MCF 10A (cell line): ENCODE results near the gene TENT4A. TPM values are rescaled to one million over a fixed set of nuclear protein-coding genes. Genes with fewer than 3 reads are reported as not detected.

ENCODE experiments used
- BruUV-seq: library from RNA; stranded (reverse); fragments of 400-500 nt; replicated peaks from 2 replicates; lab custom pipeline; 2021; lab: Mats Ljungman, UMichigan
- CTCF ChIA-PET: fragments of 300-600 bp; sonication (Branson Sonifier 250); formaldehyde crosslinking; extraction: SDS; loops from one replicate; lab custom pipeline; 2021; ENCODE audit warnings: antibody characterized with exemption, inconsistent platforms; lab: Yijun Ruan, JAX
- POLR2A ChIA-PET: fragments of 300-600, 350-650 bp; sonication (Branson Sonifier 250); formaldehyde crosslinking; extraction: SDS; loops from one replicate; lab custom pipeline; 2020; ENCODE audit warnings: antibody characterized with exemption, inconsistent platforms; lab: Yijun Ruan, JAX
- DNase-seq: peaks from one replicate; pipeline ENCODE4 v3.0.0-alpha.2; 2018; ENCODE audit not compliant: unreplicated experiment
- H3K27ac Mint-ChIP-seq: one replicate; pipeline ENCODE4 v1.8.0; 2022; ENCODE audit warnings: mild to moderate bottlenecking, low read depth, mixed read lengths; ENCODE audit not compliant: unreplicated experiment
- H3K27me3 Mint-ChIP-seq: one replicate; pipeline ENCODE4 v1.8.0; 2022; ENCODE audit warnings: mixed read lengths; ENCODE audit not compliant: insufficient read depth, unreplicated experiment
- H3K36me3 Mint-ChIP-seq: one replicate; pipeline ENCODE4 v1.8.0; 2022; ENCODE audit warnings: mild to moderate bottlenecking, moderate library complexity, mixed read lengths; ENCODE audit not compliant: insufficient read depth, unreplicated experiment
- H3K4me1 Mint-ChIP-seq: one replicate; pipeline ENCODE4 v1.8.0; 2022; ENCODE audit warnings: mixed read lengths; ENCODE audit not compliant: insufficient read depth, unreplicated experiment
- H3K4me3 Mint-ChIP-seq: one replicate; pipeline ENCODE4 v1.8.0; 2022; ENCODE audit warnings: mild to moderate bottlenecking, moderate library complexity, mixed read lengths; ENCODE audit not compliant: unreplicated experiment
- H3K9me3 Mint-ChIP-seq: one replicate; pipeline ENCODE4 v1.8.0; 2022; ENCODE audit warnings: mixed read lengths; ENCODE audit not compliant: unreplicated experiment
- intact Hi-C: fragments of 100-400 bp; cut with micrococcal nuclease; formaldehyde crosslinking; loops from 2 replicates; pipeline ENCODE4 v1.14.1; 2022
- total RNA-seq: library from RNA; stranded (reverse); gene quantifications from 2 replicates; pipeline ENCODE4 v1.2.3, GENCODE V29; 2022
- TF ChIP-seq, protein P1 (sequence below): fragments of 200-600 bp; IDR thresholded peaks from one replicate; pipeline ENCODE4 v1.8.0; 2022; ENCODE audit warnings: antibody characterized with exemption, mild to moderate bottlenecking; ENCODE audit not compliant: unreplicated experiment

TENT4A gene
- total RNA-seq, 1 experiment from 2014 or later, result 27.6 TPM

DNA sequence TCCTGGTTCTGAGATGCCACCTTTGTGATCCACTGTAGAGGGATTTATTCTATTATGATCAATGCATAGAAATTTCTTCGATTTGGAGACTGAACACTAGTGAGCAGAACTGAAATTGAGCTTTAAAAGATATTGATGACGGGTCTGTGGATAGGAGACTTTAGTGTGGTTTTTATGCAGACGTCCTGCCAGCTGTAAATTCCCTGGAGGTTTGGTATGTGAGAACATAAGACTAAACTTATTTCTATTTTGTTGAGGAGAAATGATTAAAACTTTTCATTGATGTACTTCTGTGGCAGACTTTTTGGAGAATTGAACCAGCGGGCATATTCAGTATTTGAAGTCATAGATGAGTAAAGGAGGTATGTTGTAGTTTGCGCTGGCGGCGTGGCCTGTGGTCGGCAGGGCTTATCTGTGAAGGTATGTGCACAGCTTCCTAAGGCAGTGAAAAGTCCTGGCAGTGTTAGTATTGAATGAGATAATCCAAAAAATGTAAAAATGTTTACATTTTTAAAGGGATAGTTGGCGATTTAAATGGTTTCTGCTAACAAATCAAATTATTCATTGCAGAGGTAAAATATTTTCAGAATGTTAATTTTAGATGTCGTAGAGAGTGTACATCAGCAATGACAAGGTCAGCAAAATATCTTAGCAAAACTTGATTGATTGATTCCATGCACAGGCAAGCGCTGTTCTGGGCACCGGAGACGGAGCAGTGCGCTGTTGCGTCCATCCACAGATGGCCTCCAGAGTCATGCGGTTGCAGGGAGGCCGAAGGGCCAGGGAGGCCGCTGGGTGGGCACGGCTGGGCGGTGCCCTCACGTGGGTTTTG lies 20.4 kb downstream of the TENT4A start:
- no TSS peak for BruUV-seq
- CTCF ChIA-PET, result interaction anchor here (1.3 to 2.3 kb wide), 3 partner anchors 11 to 32 kb away, joined by 3 to 15 read pairs (median 6); no protein-coding TSS in a partner anchor
- Mint-ChIP-seq H3K27me3 (no peaks in the 10 kb centered on the region), H3K9me3 (no peaks in the 10 kb centered on the region), H3K4me3 (peak overlapping the region; percentile 50), H3K4me1 (peaks cover 31% of the 10 kb centered on the region), H3K36me3 (peaks cover 19% of the 10 kb centered on the region), H3K27ac (peak overlapping the region; percentile 74)
- intact Hi-C loops, result loop anchor here (5.0 kb wide), 1 partner anchor 101 kb away; the partner anchor contains the start of genes NSUN2 and SRD5A1
- POLR2A ChIA-PET, result interaction anchor here (0.7 to 2.8 kb wide), 9 partner anchors 11 to 116 kb away, joined by 3 to 14 read pairs (median 4); partner anchors contain the start of genes NSUN2 and SRD5A1
- TF ChIP-seq, protein P1, sequence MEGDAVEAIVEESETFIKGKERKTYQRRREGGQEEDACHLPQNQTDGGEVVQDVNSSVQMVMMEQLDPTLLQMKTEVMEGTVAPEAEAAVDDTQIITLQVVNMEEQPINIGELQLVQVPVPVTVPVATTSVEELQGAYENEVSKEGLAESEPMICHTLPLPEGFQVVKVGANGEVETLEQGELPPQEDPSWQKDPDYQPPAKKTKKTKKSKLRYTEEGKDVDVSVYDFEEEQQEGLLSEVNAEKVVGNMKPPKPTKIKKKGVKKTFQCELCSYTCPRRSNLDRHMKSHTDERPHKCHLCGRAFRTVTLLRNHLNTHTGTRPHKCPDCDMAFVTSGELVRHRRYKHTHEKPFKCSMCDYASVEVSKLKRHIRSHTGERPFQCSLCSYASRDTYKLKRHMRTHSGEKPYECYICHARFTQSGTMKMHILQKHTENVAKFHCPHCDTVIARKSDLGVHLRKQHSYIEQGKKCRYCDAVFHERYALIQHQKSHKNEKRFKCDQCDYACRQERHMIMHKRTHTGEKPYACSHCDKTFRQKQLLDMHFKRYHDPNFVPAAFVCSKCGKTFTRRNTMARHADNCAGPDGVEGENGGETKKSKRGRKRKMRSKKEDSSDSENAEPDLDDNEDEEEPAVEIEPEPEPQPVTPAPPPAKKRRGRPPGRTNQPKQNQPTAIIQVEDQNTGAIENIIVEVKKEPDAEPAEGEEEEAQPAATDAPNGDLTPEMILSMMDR, result no peak
- no peak for DNase-seq

DNA sequence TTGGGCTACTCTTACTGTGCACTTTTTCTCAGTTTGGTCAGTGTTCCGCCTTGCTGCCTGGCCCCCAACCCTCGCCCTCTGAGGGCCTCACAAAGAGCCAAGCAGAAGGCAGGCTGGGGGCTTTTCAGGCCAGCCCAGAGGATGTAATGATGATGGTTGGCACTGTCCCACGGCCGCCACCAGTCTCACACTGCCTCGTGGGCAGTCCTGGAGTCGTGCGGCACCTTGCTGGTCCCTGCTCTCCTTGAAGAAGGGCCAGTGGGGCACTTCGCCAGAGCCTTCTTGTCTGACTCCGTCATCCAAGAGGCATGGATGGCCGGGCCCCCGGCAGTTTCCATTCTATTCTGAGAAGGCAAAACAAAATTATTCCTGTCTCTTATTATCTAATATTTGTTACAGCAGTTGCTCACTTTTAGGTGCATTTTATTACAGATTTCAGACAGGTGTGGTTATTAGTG lies 21.0 kb downstream of the TENT4A start:
- intact Hi-C loops, result loop anchor here (5.0 kb wide), 1 partner anchor 102 kb away; the partner anchor contains the start of genes NSUN2 and SRD5A1
- TF ChIP-seq, protein P1, result no peak

DNA sequence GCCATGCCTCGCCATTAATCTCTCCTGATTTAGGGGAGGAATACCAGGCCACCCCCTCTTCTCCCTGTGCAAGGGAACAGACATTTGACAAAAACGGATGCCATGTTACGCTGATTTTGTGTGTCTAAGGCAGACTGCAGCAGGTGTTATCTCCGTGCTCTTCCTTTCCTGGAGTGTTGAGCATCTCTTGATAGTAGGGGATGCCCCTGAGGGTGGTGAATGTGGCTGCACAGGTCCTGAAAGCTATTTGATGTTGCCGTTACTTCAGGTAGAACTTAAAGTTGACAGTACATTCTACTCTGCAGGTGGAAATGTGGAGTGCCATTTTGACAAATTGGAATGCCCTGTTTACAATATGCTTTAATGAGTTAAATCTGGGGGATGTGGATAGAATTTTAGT lies 21.5 kb downstream of the TENT4A start:
- Mint-ChIP-seq H3K36me3 (peaks cover 23% of the 10 kb centered on the region), H3K4me3 (no peak overlapping the region), H3K4me1 (peaks cover 31% of the 10 kb centered on the region), H3K27me3 (no peaks in the 10 kb centered on the region), H3K9me3 (no peaks in the 10 kb centered on the region), H3K27ac (no peak overlapping the region)
- no TSS peak for BruUV-seq
- no peak for DNase-seq
- TF ChIP-seq, protein P1, result no peak
- intact Hi-C loops, result loop anchor here (5.0 kb wide), 1 partner anchor 102 kb away; the partner anchor contains the start of genes NSUN2 and SRD5A1
- POLR2A ChIA-PET, result no interaction called here
- CTCF ChIA-PET, result interaction anchor here (1.2 to 3.7 kb wide), 2 partner anchors 11 to 1012 kb away, joined by 5 to 25 read pairs; no protein-coding TSS in a partner anchor

More for the DNA sequence above, 21.0 kb downstream of the TENT4A start:
- Mint-ChIP-seq H3K4me1 (peaks cover 31% of the 10 kb centered on the region), H3K4me3 (no peak overlapping the region), H3K36me3 (peaks cover 23% of the 10 kb centered on the region), H3K9me3 (no peaks in the 10 kb centered on the region), H3K27me3 (no peaks in the 10 kb centered on the region), H3K27ac (no peak overlapping the region)
- no peak for DNase-seq
- ChIA-PET POLR2A (no interaction called here), CTCF (interaction anchor here (1.2 to 3.7 kb wide), 2 partner anchors 11 to 1012 kb away, joined by 5 to 25 read pairs; no protein-coding TSS in a partner anchor)
- no TSS peak for BruUV-seq

DNA sequence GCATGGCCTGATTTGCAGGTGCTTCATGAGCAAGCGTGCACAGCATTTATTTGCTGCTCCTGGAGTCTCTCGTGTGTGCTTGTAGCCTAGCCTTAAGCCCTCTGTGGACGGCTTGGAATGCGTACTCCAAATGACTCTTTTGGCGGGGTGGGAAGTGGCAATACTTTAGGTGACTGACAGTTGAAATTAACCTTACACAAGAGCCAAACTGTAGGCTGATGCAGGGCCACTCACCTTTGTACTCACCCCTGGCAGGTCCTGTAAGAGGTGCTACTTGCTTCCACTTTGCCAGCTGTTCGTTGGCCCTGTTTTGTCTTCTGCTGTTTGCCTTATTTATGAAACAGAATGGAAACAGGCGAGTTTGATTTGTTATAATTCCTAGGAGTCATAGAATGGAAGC lies 22.9 kb downstream of the TENT4A start:
- H3K4me1 Mint-ChIP-seq, result peaks cover 27% of the 10 kb centered on the region
- TF ChIP-seq, protein P1, result no peak
- intact Hi-C loops, result no loop called here
- H3K27me3 Mint-ChIP-seq, result no peaks in the 10 kb centered on the region
- ChIA-PET POLR2A (no interaction called here), CTCF (interaction anchor here (1.0 to 3.7 kb wide), 2 partner anchors 9 to 108 kb away, joined by 4 to 25 read pairs; no protein-coding TSS in a partner anchor)
- no peak overlapping the region for H3K4me3 Mint-ChIP-seq
- H3K27ac Mint-ChIP-seq, result no peak overlapping the region
- no peak for DNase-seq
- no peaks in the 10 kb centered on the region for H3K9me3 Mint-ChIP-seq
- H3K36me3 Mint-ChIP-seq, result peaks cover 20% of the 10 kb centered on the region
- no TSS peak for BruUV-seq
